COLO829 (cell line): ENCODE data around the gene ELL.

Source experiments
- DNase-seq: peaks from one replicate; pipeline ENCODE4 v3.0.0; 2012; ENCODE audit warnings: low spot score

Gene ELL

GRCh38 chr19:18445262-18445948 is 76.5 kb downstream of the ELL start:
- DNase-seq: no peak

GRCh38 chr19:18444513-18444912 is 77.4 kb downstream of the ELL start:
- no peak for DNase-seq

GRCh38 chr19:18443831-18444230 is 78.0 kb downstream of the ELL start:
- no peak for DNase-seq

GRCh38 chr19:18443406-18443805 is 78.5 kb downstream of the ELL start:
- DNase-seq: no peak

GRCh38 chr19:18442941-18443340 is 78.9 kb downstream of the ELL start:
- DNase-seq: no peak

GRCh38 chr19:18441804-18442788 is 79.8 kb downstream of the ELL start:
- DNase-seq: no peak

GRCh38 chr19:18440936-18441803 is 80.7 kb downstream of the ELL start:
- no peak for DNase-seq

- no peak for DNase-seq
Measured at GRCh38 chr19:18440415-18440877, 81.4 kb downstream of the ELL start.

- no peak for DNase-seq
Measured at GRCh38 chr19:18439910-18440237, 82.0 kb downstream of the ELL start.

GRCh38 chr19:18439025-18439909 is 82.6 kb downstream of the ELL start:
- no peak for DNase-seq

GRCh38 chr19:18438331-18439024 is 83.4 kb downstream of the ELL start:
- DNase-seq: no peak

- DNase-seq: peak; percentile 63
Measured at GRCh38 chr19:18437491-18438330, 84.2 kb downstream of the ELL start, which contains the start of gene ISYNA1. Gene ISYNA1, minus strand, starts transcription at chr19:18438133. Its CDS starts 154 bp downstream, at chr19:18437979.

GRCh38 chr19:18436671-18437490 is 85.0 kb downstream of the ELL start:
- peak; percentile 96 for DNase-seq

- no peak for DNase-seq
Measured at GRCh38 chr19:18435842-18436670, 85.8 kb downstream of the ELL start.

GRCh38 chr19:18435178-18435841 is 86.6 kb downstream of the ELL start:
- DNase-seq: no peak

GRCh38 chr19:18434411-18435175 is 87.3 kb downstream of the ELL start:
- DNase-seq: no peak
